HAP-1 (cell line): Measurements from ENCODE around the gene TUBB.
A peak's percentile ranks its signal among the peaks of the same experiment; 100 is the strongest.

Source experiments
- DNase-seq, 2 experiments: peaks; one replicate each; pipeline ENCODE4 v3.0.0-alpha.2; 2016 to 2020; ENCODE audit warnings: low spot score in 2 of 2
- H3K27me3 ChIP-seq: fragments of 250-450 bp; sonication (Bioruptor Pico); 2 replicates; pipeline ENCODE4 v1.5.1; 2020; ENCODE audit warnings: low read depth, mild to moderate bottlenecking, moderate library complexity
- H3K36me3 ChIP-seq: fragments of 250-450 bp; sonication (Bioruptor Pico); replicated peaks from 2 replicates; pipeline ENCODE4 v1.5.1; 2020; ENCODE audit warnings: mild to moderate bottlenecking
- H3K4me1 ChIP-seq: fragments of 250-450 bp; sonication (Bioruptor Pico); 2 replicates; pipeline ENCODE4 v1.5.1; 2020; ENCODE audit warnings: mild to moderate bottlenecking
- H3K4me3 ChIP-seq: fragments of 250-450 bp; sonication (Bioruptor Pico); 2 replicates; pipeline ENCODE4 v1.5.1; 2020; ENCODE audit warnings: mild to moderate bottlenecking, moderate library complexity
- H3K9me3 ChIP-seq: fragments of 250-450 bp; sonication (Bioruptor Pico); 2 replicates; pipeline ENCODE4 v1.5.1; 2020; ENCODE audit warnings: mild to moderate bottlenecking, moderate library complexity
- in situ Hi-C: fragments of 300-500 bp; cut with MboI; formaldehyde crosslinking; loops from 3 replicates; pipeline ENCODE4 v1.14.3; 2020; ENCODE audit warnings: low sequenced_read_pairs, inconsistent platforms, mixed read lengths

TUBB gene

GRCh38 chr6:30727920-30728553 is 7.9 kb downstream of the TUBB start:
- peaks cover 13% of the 10 kb centered on the region for H3K4me1 ChIP-seq
- H3K4me3 ChIP-seq: no peak overlapping the region
- no peak for DNase-seq
- H3K36me3 ChIP-seq: peaks cover 63% of the 10 kb centered on the region
- no peaks in the 10 kb centered on the region for H3K9me3 ChIP-seq
- in situ Hi-C loops: loop anchor here (5.0 kb wide), 1 partner anchor 56 kb away; the partner anchor contains the start of gene DHX16
- H3K27me3 ChIP-seq: no peaks in the 10 kb centered on the region

GRCh38 chr6:30730601-30731435 is 10.7 kb downstream of the TUBB start:
- in situ Hi-C loops: no loop called here
- Histone ChIP-seq H3K4me1 (peaks cover 3% of the 10 kb centered on the region), H3K27me3 (no peaks in the 10 kb centered on the region), H3K4me3 (no peak overlapping the region), H3K36me3 (peaks cover 52% of the 10 kb centered on the region), H3K9me3 (no peaks in the 10 kb centered on the region)
- DNase-seq: peak; percentile 65 to 89

- Histone ChIP-seq H3K36me3 (peaks cover 56% of the 10 kb centered on the region), H3K4me1 (peaks cover 3% of the 10 kb centered on the region), H3K27me3 (no peaks in the 10 kb centered on the region), H3K9me3 (no peaks in the 10 kb centered on the region), H3K4me3 (no peak overlapping the region)
- no peak for DNase-seq
- in situ Hi-C loops: no loop called here
These were observed 12.2 kb downstream of the TUBB start for GRCh38 chr6:30732237-30732943.

GRCh38 chr6:30735668-30736314 is 15.6 kb downstream of the TUBB start:
- no peak for DNase-seq
- in situ Hi-C loops: no loop called here
- Histone ChIP-seq H3K4me3 (no peak overlapping the region), H3K4me1 (no peaks in the 10 kb centered on the region), H3K9me3 (no peaks in the 10 kb centered on the region), H3K27me3 (no peaks in the 10 kb centered on the region), H3K36me3 (peaks cover 65% of the 10 kb centered on the region)

DNA sequence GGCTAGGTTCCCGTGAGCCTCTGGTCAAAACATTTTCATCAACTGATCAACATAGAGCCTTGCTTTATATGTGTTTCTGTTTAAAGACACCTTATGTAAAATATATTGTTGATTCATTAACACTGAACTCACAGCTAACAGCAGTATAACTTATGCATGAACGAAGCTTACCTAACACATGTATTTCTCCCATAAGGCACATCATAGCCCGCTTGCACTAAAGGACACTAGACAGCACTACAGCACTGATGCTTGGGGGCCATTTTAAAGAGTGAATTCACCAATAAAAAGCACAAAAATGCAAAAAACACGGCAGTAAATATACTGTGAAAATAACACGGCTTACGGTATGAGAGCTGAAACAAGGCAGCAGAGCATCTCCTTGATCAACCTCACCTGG is 18.4 kb downstream of the TUBB start:
- in situ Hi-C loops: no loop called here

GRCh38 chr6:30740540-30740870 is 20.4 kb downstream of the TUBB start:
- in situ Hi-C loops: loop anchor here (10.0 kb wide), 1 partner anchor 334 kb away; no protein-coding TSS in a partner anchor
- DNase-seq: no peak

More for the DNA sequence above, 18.4 kb downstream of the TUBB start:
- H3K27me3 ChIP-seq: no peaks in the 10 kb centered on the region
- DNase-seq: no peak
- peaks cover 62% of the 10 kb centered on the region for H3K36me3 ChIP-seq
- peaks cover 3% of the 10 kb centered on the region; the same call in 1 of the 2 replicates for H3K4me1 ChIP-seq
- no peak overlapping the region for H3K4me3 ChIP-seq
- no peaks in the 10 kb centered on the region for H3K9me3 ChIP-seq

GRCh38 chr6:30741063-30741779 is 21.1 kb downstream of the TUBB start:
- in situ Hi-C loops: loop anchor here (10.0 kb wide), 1 partner anchor 334 kb away; no protein-coding TSS in a partner anchor
- DNase-seq: no peak
- Histone ChIP-seq H3K4me1 (peaks cover 10% of the 10 kb centered on the region), H3K27me3 (no peaks in the 10 kb centered on the region), H3K36me3 (peaks cover 46% of the 10 kb centered on the region), H3K9me3 (no peaks in the 10 kb centered on the region), H3K4me3 (peak overlapping the region; percentile 78)

More at GRCh38 chr6:30740540-30740870, 20.4 kb downstream of the TUBB start:
- Histone ChIP-seq H3K36me3 (peaks cover 53% of the 10 kb centered on the region), H3K27me3 (no peaks in the 10 kb centered on the region), H3K4me1 (peaks cover 7% of the 10 kb centered on the region), H3K4me3 (no peak overlapping the region), H3K9me3 (no peaks in the 10 kb centered on the region)

- in situ Hi-C loops: loop anchor here (10.0 kb wide), 1 partner anchor 333 kb away; no protein-coding TSS in a partner anchor
- Histone ChIP-seq H3K4me3 (peak overlapping the region; percentile 78), H3K27me3 (no peaks in the 10 kb centered on the region), H3K4me1 (peaks cover 10% of the 10 kb centered on the region), H3K9me3 (no peaks in the 10 kb centered on the region), H3K36me3 (peaks cover 43% of the 10 kb centered on the region)
- DNase-seq: no peak
These were observed 21.7 kb downstream of the TUBB start for GRCh38 chr6:30741789-30742315.

- in situ Hi-C loops: loop anchor here (10.0 kb wide), 1 partner anchor 332 kb away; no protein-coding TSS in a partner anchor
- H3K27me3 ChIP-seq: no peaks in the 10 kb centered on the region
- H3K4me1 ChIP-seq: peaks cover 10% of the 10 kb centered on the region
- peak; percentile 84 to 97 for DNase-seq
- peaks cover 37% of the 10 kb centered on the region for H3K36me3 ChIP-seq
- peak within 1 kb of the TSS; percentile 78 for H3K4me3 ChIP-seq
- H3K9me3 ChIP-seq: no peaks in the 10 kb centered on the region
These were observed 22.4 kb downstream of the TUBB start, which contains the start of gene FLOT1 for GRCh38 chr6:30742316-30743098. FLOT1 (minus strand) TSS chr6:30742687; CDS start chr6:30742189, 498 bp downstream.

GRCh38 chr6:30743099-30744053 is 23.2 kb downstream of the TUBB start:
- DNase-seq: peak in 1 of 2 experiments; percentile 31
- in situ Hi-C loops: loop anchor here (10.0 kb wide), 1 partner anchor 331 kb away; no protein-coding TSS in a partner anchor
- Histone ChIP-seq H3K27me3 (no peaks in the 10 kb centered on the region), H3K36me3 (peaks cover 29% of the 10 kb centered on the region), H3K9me3 (no peaks in the 10 kb centered on the region), H3K4me1 (peaks cover 10% of the 10 kb centered on the region), H3K4me3 (peak overlapping the region; percentile 78)
